ENCODE results near the gene MEDAG. TPM values are rescaled to one million over a fixed set of nuclear protein-coding genes. Genes with fewer than 3 reads are reported as not detected.

MEDAG gene
- total RNA-seq, 6 experiments from 2014 or later: 0.24 to 0.44 (median 0.30) TPM; not detected in 3

DNA sequence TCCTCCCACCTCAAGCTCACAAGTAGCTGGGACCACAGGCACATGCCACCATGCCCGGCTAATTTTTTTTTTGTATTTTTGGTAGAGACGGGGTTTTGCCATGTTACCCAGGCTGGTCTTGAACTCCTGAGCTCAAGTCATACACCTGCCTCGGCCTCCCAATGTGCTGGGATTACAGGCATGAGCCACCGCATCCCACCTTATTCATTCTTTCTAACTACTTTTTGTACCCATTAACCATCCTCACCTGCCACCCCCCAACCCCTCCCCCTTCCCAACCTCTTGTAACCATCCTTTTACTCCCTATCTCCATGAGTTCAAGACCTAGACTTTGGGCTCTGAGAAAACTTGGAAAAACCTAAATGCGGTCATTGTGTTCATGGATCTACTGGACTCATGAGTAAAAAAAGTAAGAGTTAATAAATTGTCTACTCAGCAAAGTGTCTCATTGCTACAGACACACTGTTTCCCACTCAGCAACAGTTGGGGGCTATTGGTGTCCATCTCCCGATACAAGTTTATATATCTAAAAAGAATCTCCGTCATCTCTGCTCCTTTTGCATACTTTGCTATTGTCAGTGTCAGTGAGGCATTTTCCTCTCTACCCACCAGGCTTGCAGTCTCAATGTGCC is 44.1 kb upstream of the MEDAG start:
- intact Hi-C loops (cut with DNase I): no loop called here
- H3K4me3 ChIP-seq: no peak overlapping the region
- no peak for TF ChIP-seq POLR2A (IDR thresholded peaks at IDR 0.05)
- TF ChIP-seq, protein P1, sequence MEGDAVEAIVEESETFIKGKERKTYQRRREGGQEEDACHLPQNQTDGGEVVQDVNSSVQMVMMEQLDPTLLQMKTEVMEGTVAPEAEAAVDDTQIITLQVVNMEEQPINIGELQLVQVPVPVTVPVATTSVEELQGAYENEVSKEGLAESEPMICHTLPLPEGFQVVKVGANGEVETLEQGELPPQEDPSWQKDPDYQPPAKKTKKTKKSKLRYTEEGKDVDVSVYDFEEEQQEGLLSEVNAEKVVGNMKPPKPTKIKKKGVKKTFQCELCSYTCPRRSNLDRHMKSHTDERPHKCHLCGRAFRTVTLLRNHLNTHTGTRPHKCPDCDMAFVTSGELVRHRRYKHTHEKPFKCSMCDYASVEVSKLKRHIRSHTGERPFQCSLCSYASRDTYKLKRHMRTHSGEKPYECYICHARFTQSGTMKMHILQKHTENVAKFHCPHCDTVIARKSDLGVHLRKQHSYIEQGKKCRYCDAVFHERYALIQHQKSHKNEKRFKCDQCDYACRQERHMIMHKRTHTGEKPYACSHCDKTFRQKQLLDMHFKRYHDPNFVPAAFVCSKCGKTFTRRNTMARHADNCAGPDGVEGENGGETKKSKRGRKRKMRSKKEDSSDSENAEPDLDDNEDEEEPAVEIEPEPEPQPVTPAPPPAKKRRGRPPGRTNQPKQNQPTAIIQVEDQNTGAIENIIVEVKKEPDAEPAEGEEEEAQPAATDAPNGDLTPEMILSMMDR (IDR thresholded peaks at IDR 0.05): no peak
- ATAC-seq: no peak
- H3K9me3 ChIP-seq: no peaks in the 10 kb centered on the region
- WGBS (ENCODE audit: insufficient coverage, low coverage, low lambda C conversion rate, missing lambda C conversion rate): 95% methylated on average over 7 of the region's 7 CpGs
- H3K27ac ChIP-seq: no peak overlapping the region
- no peak for DNase-seq
- H3K4me1 ChIP-seq: peaks cover 0 to 7% (median 0%) of the 10 kb centered on the region in 4 donors
- no peaks in the 10 kb centered on the region for H3K27me3 ChIP-seq
- no peaks in the 10 kb centered on the region for H3K36me3 ChIP-seq

DNA sequence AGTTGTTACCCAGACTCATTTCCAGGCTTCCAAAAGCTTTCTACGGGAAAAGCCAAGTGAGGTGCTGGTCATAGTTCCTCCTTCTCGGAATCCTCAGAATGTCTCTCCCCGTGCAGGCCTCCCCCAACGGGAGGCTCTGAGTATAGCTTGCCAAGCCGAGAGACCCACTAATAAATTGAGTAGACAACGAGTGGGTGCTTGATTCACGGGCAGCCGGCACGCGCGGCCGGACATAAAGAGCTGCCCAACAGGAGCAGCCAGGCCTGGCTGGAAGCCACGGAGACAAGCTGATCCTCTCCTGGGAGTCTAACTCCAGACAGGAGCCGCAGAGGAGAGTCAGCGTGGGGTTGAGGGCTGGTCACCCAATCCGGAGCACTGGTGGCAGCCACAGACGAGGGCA is 43.4 kb upstream of the MEDAG start:
- no peak overlapping the region for H3K4me3 ChIP-seq
- no peaks in the 10 kb centered on the region for H3K36me3 ChIP-seq
- DNase-seq: no peak
- ATAC-seq: no peak
- no peak overlapping the region for H3K27ac ChIP-seq
- no peaks in the 10 kb centered on the region for H3K9me3 ChIP-seq
- H3K27me3 ChIP-seq: no peaks in the 10 kb centered on the region
- 74% methylated on average over 6 of the region's 17 CpGs for WGBS (ENCODE audit: insufficient coverage, low coverage, low lambda C conversion rate, missing lambda C conversion rate)
- H3K4me1 ChIP-seq: peaks cover 0 to 7% (median 0%) of the 10 kb centered on the region in 4 donors
- intact Hi-C loops (cut with DNase I): no loop called here
- TF ChIP-seq, protein P1 (IDR thresholded peaks at IDR 0.05): no peak
- no peak for TF ChIP-seq POLR2A (IDR thresholded peaks at IDR 0.05)

DNA sequence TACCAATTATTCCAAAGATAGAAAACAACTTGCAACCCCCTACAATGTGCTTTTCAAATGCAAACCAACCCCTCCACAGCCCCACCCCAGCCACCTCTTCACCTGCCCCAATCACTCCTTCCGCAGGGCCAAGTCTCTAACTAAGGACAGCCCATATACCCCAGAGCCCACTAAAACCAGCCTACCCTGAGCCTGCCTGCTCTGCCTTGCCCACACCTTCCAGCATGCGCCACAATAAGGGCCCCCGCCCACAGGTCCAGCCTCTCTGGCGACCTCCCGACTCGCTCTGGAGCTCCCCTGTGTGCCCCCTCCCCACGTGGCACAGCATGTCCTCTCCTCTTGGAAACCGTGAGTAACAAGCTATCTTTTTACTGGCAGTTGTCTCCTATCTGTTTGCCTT is 42.8 kb upstream of the MEDAG start:
- Histone ChIP-seq H3K4me3 (no peak overlapping the region), H3K36me3 (no peaks in the 10 kb centered on the region), H3K9me3 (no peaks in the 10 kb centered on the region), H3K27me3 (no peaks in the 10 kb centered on the region), H3K4me1 (peaks cover 0 to 7% (median 0%) of the 10 kb centered on the region in 4 donors), H3K27ac (no peak overlapping the region)
- WGBS (ENCODE audit: insufficient coverage, low coverage, low lambda C conversion rate, missing lambda C conversion rate): 75% methylated on average over 4 of the region's 8 CpGs
- no peak for ATAC-seq
- intact Hi-C loops (cut with DNase I): no loop called here
- DNase-seq: no peak
- TF ChIP-seq, protein P1 (IDR thresholded peaks at IDR 0.05): no peak
- TF ChIP-seq POLR2A (IDR thresholded peaks at IDR 0.05): no peak

DNA sequence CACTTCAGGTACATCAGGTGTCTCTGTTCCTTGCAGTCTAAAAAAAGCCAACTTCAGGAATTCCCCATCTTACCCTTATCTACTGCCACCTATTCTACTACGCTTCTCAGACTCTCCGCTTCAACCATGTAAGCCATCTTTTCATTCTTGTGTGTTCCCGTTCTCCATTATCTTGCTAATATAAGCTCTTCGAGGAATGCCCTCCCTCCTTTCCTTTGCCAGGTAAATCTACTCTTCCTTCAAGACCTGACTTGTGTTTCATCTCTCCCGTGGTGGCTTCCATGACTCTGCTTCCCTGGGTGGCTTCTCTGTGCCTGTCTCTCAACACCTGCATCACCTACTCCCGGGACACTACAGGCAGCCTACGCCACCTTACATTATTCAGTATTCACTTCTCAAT is 42.3 kb upstream of the MEDAG start:
- 72% methylated on average over 7 of the region's 7 CpGs for WGBS (ENCODE audit: insufficient coverage, low coverage, low lambda C conversion rate, missing lambda C conversion rate)
- intact Hi-C loops (cut with DNase I): no loop called here

More for the DNA sequence above, 42.3 kb upstream of the MEDAG start:
- DNase-seq (no peak), ATAC-seq (no peak)
- Histone ChIP-seq H3K27me3 (no peaks in the 10 kb centered on the region), H3K4me1 (peaks cover 0 to 7% (median 0%) of the 10 kb centered on the region in 4 donors), H3K9me3 (no peaks in the 10 kb centered on the region), H3K36me3 (no peaks in the 10 kb centered on the region), H3K27ac (no peak overlapping the region), H3K4me3 (no peak overlapping the region)
- TF ChIP-seq POLR2A (IDR thresholded peaks at IDR 0.05): no peak
- TF ChIP-seq, protein P1 (IDR thresholded peaks at IDR 0.05): no peak

Data from right lobe of liver (tissue), 6 donors.